Endothelial cell of hepatic sinusoid (primary cell): ENCODE data around the gene TNFSF4.
"Not testable (repeated sequence)": the region's sequence is repeated elsewhere in the genome, so short reads cannot be mapped to it uniquely, and the experiment has no call there.

Experiments
- in situ Hi-C: cut with HindIII; loops from 2 replicates; pipeline ENCODE4 v1.10.0; 2017; ENCODE audit warnings: low sequenced_read_pairs

The TNFSF4 gene

DNA sequence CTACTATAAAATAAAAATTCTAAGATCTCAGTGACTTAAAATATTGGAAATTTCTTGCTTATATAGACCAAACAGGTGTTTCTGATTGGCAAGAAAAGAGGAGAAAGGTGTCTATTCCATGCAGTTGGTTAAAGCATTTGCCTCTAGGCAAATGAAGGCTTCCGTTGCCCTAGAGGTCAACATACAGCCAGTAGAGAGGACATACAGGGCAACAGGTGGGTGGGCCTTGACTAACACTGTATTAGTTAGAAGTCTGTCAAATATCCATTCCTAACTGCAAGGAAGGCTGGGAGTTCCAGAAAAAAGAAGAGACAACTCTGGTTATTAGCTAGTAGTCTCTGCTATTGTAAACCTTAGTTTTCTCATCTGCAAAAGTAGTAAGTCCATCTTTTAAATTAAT, 43.0 kb downstream of the TNFSF4 start:
- in situ Hi-C loops, result no loop called here

DNA sequence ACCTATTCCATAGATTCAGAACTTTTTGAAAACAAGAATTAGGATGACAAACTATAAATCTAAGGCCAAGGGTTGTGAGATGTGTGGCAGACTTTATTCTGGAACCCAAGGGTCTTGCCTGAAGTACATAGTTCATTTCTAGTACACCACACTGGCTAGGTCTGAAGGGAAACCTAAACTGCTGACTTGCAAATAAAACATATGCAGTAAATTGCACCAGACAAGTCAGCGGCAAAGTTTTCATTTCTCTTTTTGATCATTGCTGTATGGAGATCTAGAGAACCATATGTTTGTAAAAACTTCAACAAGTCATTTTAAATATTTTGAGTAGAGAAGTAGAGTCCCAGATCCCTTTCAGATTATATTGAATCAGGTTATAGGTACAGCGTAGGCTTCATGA, 43.9 kb downstream of the TNFSF4 start:
- in situ Hi-C loops, result no loop called here

DNA sequence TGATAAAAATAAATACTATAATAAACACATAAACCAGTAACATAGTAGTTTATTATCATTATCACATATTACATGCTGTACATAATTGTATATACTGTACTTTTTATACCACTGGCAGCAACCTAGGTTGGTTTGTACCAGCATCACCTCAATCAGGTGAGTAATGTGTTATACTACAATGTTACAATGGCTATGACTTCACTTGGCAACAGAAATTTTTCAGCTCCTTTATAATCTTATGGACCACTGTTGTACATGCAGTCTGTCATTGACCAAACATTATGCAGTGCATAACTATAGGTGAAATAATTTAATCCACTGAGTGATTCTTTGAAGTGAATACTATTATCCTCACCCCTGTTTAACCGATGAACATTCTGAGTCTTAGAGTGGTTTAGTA, 44.5 kb downstream of the TNFSF4 start:
- in situ Hi-C loops, result no loop called here

DNA sequence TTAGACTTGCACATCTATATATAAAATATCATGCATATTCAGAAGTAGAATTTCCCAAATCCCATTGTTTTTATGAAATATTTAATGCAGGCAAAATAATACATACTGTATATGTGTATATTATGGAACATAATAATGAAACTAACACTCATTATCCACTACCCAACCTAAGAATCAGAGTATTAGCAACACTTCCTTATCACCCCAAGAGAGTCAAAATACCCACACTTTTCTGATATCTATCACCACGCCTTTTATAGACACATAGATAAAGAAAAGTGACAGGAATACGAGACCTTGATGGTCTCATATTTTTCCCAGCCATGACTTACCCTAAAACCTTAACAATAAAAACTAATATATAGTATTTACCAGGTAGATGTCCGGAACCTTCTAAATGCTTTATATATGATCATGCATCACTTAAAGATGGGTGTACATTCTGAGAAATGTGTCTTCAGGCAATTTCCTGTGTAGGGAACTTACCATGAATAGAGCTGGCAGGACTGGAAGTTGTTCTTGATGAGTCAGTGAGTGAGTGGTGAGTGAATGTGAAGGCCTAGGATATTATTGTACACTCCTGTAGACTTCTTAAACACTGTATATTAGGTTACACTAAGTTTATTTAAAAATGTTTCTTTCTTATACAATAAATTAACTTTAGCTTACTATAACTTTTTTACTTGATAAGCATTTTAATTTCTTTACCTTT, 45.5 kb downstream of the TNFSF4 start:
- in situ Hi-C loops, result no loop called here

DNA sequence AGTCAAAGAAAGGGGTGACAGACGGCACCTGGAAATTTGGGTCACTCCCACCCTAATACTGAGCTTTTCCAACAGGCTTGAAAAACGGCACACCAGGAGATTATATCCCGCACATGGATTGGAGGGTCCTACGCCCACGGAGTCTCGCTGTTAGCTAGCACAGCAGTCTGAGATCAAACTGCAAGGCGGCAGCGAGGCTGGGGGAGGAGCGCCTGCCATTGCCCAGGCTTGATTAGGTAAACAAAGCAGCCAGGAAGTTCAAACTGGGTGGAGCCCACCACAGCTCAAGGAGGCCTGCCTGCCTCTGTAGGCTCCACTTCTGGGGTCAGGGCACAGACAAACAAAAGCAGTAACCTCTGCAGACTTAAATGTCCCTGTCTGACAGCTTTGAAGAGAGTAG, 53.2 kb downstream of the TNFSF4 start:
- in situ Hi-C loops, result not testable (repeated sequence)

DNA sequence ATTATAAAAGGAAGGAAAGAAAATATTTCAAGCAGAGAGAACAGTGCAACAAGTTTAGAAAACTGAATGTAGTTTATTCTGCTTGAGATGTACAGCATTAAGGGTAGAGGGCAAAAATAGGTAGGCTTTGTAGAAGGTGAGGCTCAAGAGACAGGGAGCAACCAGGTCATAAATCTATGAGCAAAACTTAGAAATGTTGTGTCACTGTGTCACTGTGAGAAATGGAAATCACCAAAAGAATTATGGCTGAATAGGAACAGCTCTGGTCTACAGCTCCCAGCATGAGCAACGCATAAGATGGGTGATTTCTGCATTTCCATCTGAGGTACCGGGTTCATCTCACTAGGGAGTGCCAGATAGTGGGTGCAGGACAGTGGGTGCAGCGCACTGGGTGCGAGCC, 53.6 kb downstream of the TNFSF4 start:
- in situ Hi-C loops, result no loop called here

DNA sequence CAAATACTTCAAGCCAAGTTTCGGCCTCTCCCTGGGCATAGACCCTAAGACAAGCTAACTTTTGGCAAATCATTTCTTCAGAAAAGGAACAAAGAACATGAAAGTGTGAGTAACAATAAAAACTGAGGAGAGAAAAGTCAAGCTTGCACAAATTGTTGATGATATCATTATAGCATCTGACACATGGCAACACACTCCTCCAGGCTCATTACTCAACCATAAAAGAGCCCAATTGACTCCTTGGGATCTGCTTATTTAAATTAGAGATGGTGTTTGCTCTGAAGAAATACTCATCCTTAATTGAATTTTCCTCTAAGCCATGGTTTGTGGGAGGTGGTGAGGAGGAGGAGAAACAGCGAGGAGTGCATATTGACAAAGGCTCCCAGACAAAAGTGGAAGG, 54.5 kb downstream of the TNFSF4 start:
- in situ Hi-C loops, result no loop called here

DNA sequence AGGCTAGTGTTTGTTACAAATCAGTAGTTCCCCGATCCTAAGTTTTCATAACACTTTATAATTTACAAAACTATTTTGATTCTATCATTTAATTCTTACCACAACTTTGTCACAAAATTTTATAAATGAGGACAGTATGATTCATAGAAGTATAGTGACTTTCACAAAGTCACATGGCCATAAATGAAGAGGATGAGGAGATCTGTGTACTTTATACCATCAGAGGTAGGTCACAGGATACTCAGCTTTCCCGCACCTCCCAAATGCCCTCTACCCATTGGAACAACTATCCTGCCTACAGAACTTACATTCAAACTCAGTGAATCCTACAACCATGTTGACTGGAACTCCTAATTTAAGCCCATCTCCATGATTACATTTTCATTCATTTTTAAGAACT, 56.3 kb downstream of the TNFSF4 start:
- in situ Hi-C loops, result no loop called here

DNA sequence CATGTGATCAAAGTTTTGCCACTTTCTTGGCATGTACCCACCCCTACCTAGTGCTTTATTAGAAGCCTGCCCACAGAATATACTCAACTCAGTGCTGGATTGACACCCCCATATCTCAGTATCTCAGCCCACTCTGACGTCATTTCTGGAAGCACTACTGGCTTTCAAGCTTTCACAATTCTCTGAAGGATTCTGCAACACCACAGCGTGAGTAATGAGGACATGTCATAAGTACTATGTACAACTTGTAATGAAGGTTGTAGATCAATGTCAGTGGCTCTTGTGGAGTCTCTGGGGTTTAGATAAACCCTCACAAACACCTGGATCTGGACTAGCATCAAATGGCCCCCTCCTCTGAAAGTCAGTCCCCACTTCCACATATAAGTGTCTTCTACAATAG, 57.2 kb downstream of the TNFSF4 start:
- in situ Hi-C loops, result no loop called here

DNA sequence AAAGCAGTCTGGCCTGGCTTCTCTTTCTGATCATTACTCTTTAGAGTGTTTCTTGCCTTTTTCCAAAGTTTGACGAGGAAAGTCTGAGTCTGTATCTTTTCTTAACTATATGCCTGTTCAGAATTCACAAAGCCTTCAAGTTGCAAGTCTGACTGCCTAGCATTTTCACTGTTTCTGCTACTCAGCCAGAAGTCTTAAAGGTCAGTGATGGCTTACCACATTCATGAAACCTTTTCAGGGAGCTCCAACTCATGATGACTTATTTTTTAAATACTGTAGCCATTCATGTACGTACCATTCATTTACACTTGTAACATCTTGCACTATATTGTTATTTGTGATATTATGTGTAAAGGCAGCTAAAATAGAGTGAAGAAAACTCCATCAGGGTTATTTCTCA, 58.2 kb downstream of the TNFSF4 start:
- in situ Hi-C loops, result no loop called here

DNA sequence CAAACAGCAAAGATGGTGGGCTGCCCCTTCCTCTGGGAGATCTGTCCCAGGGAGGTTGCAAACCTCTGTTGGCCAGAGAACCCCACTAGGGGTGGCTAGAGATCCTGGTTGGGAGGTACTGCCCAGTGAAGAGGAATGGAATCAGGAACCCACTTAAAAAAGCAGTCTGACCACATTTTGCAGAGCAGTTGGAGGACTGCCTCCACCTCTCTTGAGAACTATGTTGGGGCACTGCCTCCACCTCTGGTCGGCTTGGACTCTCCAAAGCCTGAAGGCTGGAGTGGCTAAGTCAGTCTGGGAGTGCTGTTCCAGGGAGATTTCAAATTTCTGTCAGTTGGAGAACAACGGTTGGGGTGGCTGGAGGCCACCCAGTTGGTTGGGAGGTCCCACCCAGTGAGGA, 58.6 kb downstream of the TNFSF4 start:
- in situ Hi-C loops, result no loop called here

DNA sequence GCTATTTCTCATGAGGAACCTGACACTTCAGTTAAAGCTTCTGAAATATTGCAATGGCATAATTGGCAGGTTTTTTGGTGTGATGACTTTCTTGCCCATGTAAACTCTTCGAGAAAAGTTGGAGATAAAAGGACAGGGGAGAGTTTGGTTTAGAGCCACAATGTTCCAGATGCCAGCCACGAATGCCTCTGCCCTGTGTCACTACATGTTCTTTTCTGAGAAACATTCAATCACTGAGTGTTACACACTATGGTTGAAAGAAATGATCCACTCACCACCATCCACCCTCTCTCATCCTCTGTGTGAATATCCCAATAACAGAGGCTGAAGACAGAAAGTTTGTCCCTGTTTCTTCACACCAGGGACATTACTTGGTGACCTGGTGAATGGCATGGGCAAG, 66.4 kb downstream of the TNFSF4 start:
- in situ Hi-C loops, result no loop called here

DNA sequence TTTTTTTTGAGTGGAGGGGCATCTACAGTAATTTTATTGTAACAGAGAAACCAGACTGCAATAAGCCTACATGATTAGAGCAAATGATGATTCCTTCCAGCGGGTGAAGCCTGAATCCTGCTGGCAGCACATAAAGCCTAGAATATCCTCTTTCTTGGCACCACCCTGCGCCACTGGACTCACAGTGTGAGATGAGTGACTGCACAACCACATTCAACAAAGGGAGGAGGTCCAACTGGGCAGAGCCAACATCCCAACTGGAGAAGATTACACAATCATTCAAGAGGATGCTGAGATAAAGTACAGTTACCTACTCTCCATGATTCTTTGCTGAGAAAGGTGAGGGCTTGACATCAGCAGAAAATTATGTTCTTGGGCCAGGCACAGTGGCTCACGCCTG, 67.4 kb downstream of the TNFSF4 start:
- in situ Hi-C loops, result no loop called here

DNA sequence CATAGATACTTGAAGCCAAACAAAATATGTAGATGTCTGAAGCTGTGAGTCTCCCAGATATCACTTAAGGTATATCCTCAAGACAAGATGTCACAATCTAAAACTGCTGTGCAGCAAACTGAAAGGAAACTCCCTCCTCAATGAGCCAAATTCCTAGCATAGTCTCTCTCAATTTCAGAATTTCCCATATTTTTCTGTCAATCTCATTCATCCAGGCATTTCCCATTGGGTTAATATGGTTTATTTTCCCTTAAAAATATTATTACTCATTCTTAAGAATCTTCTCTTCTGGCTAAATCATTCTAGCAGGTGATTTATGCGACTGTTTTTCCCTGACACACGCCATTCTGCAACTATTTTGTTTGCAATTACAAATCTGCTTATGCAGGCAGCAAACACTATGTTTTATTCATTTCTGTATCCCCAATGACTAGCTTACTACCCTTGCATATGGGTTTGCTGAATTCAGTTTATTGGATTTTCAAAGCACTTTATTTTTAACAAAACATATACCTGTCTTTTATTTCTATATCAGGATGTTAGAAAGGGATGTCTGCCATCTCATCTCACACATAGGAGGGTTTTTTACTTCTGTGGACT, 69.9 kb downstream of the TNFSF4 start:
- in situ Hi-C loops, result no loop called here

DNA sequence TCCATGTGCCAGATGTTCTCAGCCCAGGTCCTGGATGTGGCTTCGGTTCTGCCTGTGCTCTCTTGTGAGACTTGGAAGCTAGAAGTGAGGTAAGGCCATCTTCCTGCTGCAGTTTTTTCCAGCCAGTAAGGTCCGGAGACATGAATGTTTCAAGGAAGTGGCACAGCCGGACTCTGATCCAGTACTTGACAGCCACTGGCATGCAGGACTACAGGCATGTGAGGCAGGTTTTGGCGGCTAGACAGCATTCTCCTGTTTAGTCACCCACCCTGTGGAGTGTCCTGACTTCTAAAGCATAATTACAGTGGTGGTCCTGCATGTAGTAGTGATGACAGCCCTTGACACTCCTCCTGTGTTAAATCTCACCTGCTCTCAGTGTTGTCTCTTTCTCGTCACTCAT, 72.3 kb downstream of the TNFSF4 start:
- in situ Hi-C loops, result no loop called here

DNA sequence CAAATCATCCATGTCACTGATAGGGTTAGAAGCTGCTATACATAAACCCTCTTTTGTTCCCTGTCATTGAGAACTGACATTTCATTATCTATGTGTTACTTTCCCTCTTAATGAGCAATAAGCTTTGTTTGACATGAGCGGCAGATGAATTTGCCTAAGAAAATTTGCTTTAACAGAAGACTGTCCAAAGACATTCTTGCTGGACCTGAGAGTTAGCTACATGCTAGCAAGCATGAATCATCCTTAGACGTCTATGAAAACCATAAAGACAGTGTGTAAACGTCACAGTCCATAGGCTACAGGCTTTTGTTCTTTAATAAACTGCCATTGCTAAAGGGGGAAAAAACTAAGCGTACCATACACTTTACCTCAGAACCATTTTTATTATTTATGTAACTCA, 73.1 kb downstream of the TNFSF4 start:
- in situ Hi-C loops, result no loop called here
